ENCODE data around the gene IL1B. TPM values are rescaled to one million over a fixed set of nuclear protein-coding genes. Genes with fewer than 3 reads are reported as not detected.

Gene IL1B
- polyA plus RNA-seq, 1 donor from 2014 or later, result not detected

GRCh38 chr2:112828251-112828691, 8.3 kb downstream of the IL1B start:
- no peaks in the 10 kb centered on the region for H3F3A ChIP-seq (ENCODE audit: insufficient read depth, low read length, poor library complexity, severe bottlenecking)
- no peak overlapping the region for H2AFZ ChIP-seq (ENCODE audit: low read depth, low read length)
- H3K9me3 ChIP-seq (ENCODE audit: low read length), result no peaks in the 10 kb centered on the region
- no peaks in the 10 kb centered on the region for H3K9me2 ChIP-seq (ENCODE audit: insufficient read depth, low read length)
- no peak overlapping the region for H3K4me2 ChIP-seq (ENCODE audit: low read length)
- no peak overlapping the region for H3K27ac ChIP-seq (ENCODE audit: low read length)
- no peaks in the 10 kb centered on the region for H3K36me3 ChIP-seq (ENCODE audit: insufficient read depth, low read length)
- no peaks in the 10 kb centered on the region for H3K79me2 ChIP-seq (replicated peaks; ENCODE audit: insufficient read depth, low read length)
- TF ChIP-seq EP300 (conservative IDR thresholded peaks at IDR 0.05; ENCODE audit: poor library complexity, severe bottlenecking), result no peak
- no peak for TF ChIP-seq RAD21 (conservative IDR thresholded peaks at IDR 0.05)
- no peak for TF ChIP-seq TAF1 (IDR thresholded peaks at IDR 0.05; ENCODE audit: low read depth)
- no peak for TF ChIP-seq POLR2AphosphoS5 (IDR thresholded peaks at IDR 0.05)
- H3K27me3 ChIP-seq (ENCODE audit: insufficient read depth, low read depth, low read length), result no peaks in the 10 kb centered on the region
- no peaks in the 10 kb centered on the region for H4K20me1 ChIP-seq (ENCODE audit: insufficient read depth)
- H3K4me3 ChIP-seq (ENCODE audit: low read length), result no peak overlapping the region
- H3K9ac ChIP-seq (ENCODE audit: low read length), result no peak overlapping the region

DNA sequence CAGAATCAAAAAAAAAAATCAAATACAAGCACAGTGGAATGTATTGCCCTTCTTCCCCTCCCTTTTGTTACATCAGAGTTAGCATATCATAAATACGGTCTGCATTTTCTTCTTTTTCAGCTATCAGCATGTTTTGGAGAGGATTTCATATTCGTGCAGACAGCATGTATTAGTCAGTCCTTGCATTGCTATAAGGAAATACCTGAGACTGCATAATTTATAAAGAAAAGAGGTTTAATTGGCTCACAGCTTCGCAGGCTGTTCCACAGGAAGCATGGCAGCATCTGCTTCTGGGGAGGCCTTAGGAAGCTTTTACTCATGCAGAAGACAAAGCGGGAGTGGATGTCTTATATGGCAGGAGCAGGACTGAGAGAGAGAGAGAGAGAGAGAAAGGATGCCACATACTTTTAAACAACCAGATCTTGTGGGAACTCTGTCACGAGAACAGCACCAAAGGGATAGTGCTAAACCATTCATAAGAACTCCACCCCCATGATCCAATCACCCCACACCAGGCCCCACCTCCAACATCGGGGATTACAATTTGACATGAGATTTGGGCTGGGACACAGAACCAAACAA, 8.9 kb downstream of the IL1B start:
- H3K27me3 ChIP-seq (ENCODE audit: insufficient read depth, low read depth, low read length), result no peaks in the 10 kb centered on the region
- no peaks in the 10 kb centered on the region for H3K79me2 ChIP-seq (replicated peaks; ENCODE audit: insufficient read depth, low read length)
- no peak overlapping the region for H3K4me2 ChIP-seq (ENCODE audit: low read length)
- no peaks in the 10 kb centered on the region for H3K36me3 ChIP-seq (ENCODE audit: insufficient read depth, low read length)
- no peaks in the 10 kb centered on the region for H4K20me1 ChIP-seq (ENCODE audit: insufficient read depth)
- H3F3A ChIP-seq (ENCODE audit: insufficient read depth, low read length, poor library complexity, severe bottlenecking), result no peaks in the 10 kb centered on the region
- TF ChIP-seq EP300 (conservative IDR thresholded peaks at IDR 0.05; ENCODE audit: poor library complexity, severe bottlenecking) (no peak), SMC3 (conservative IDR thresholded peaks at IDR 0.05; ENCODE audit: poor library complexity) (no peak), POLR2AphosphoS5 (IDR thresholded peaks at IDR 0.05) (no peak)
- TF ChIP-seq, protein P1, sequence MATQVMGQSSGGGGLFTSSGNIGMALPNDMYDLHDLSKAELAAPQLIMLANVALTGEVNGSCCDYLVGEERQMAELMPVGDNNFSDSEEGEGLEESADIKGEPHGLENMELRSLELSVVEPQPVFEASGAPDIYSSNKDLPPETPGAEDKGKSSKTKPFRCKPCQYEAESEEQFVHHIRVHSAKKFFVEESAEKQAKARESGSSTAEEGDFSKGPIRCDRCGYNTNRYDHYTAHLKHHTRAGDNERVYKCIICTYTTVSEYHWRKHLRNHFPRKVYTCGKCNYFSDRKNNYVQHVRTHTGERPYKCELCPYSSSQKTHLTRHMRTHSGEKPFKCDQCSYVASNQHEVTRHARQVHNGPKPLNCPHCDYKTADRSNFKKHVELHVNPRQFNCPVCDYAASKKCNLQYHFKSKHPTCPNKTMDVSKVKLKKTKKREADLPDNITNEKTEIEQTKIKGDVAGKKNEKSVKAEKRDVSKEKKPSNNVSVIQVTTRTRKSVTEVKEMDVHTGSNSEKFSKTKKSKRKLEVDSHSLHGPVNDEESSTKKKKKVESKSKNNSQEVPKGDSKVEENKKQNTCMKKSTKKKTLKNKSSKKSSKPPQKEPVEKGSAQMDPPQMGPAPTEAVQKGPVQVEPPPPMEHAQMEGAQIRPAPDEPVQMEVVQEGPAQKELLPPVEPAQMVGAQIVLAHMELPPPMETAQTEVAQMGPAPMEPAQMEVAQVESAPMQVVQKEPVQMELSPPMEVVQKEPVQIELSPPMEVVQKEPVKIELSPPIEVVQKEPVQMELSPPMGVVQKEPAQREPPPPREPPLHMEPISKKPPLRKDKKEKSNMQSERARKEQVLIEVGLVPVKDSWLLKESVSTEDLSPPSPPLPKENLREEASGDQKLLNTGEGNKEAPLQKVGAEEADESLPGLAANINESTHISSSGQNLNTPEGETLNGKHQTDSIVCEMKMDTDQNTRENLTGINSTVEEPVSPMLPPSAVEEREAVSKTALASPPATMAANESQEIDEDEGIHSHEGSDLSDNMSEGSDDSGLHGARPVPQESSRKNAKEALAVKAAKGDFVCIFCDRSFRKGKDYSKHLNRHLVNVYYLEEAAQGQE (IDR thresholded peaks at IDR 0.05; ENCODE audit: borderline replicate concordance), result no peak
- no peak overlapping the region for H3K4me3 ChIP-seq (ENCODE audit: low read length)
- H3K9ac ChIP-seq (ENCODE audit: low read length), result no peak overlapping the region
- no peak overlapping the region for H2AFZ ChIP-seq (ENCODE audit: low read depth, low read length)
- H3K27ac ChIP-seq (ENCODE audit: low read length), result no peak overlapping the region
- H3K9me3 ChIP-seq (ENCODE audit: low read length), result no peaks in the 10 kb centered on the region
- H3K9me2 ChIP-seq (ENCODE audit: insufficient read depth, low read length), result no peaks in the 10 kb centered on the region

DNA sequence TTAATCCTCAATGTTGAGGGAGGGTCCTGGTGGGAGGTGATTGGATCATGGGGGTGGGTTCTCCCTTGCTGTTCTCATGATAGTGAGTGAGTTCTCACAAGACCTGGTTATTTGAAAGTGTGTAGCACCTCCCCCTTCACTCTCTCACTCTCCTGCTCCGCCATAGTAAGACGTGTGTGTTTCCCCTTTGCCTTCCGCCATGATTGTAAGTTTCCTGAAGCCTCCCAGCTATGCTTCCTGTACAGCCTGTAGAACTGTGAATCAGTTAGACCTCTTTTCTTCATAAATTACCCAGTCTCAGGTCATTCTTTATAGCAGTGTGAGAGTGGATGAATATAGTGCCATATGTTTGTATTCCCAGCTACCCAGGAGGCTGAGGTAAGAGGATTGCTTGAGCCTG, 9.6 kb downstream of the IL1B start:
- no peaks in the 10 kb centered on the region for H3K9me3 ChIP-seq (ENCODE audit: low read length)
- H4K20me1 ChIP-seq (ENCODE audit: insufficient read depth), result no peaks in the 10 kb centered on the region
- TF ChIP-seq POLR2AphosphoS5 (IDR thresholded peaks at IDR 0.05) (no peak), TAF1 (IDR thresholded peaks at IDR 0.05; ENCODE audit: low read depth) (no peak), EP300 (conservative IDR thresholded peaks at IDR 0.05; ENCODE audit: poor library complexity, severe bottlenecking) (no peak), SMC3 (conservative IDR thresholded peaks at IDR 0.05; ENCODE audit: poor library complexity) (no peak), MXI1 (conservative IDR thresholded peaks at IDR 0.05; ENCODE audit: poor library complexity, severe bottlenecking) (no peak), RAD21 (conservative IDR thresholded peaks at IDR 0.05) (no peak), EZH2 (IDR thresholded peaks at IDR 0.05; ENCODE audit: borderline replicate concordance, insufficient read depth, low read length, poor library complexity, severe bottlenecking) (no peak)
- TF ChIP-seq, protein P2, sequence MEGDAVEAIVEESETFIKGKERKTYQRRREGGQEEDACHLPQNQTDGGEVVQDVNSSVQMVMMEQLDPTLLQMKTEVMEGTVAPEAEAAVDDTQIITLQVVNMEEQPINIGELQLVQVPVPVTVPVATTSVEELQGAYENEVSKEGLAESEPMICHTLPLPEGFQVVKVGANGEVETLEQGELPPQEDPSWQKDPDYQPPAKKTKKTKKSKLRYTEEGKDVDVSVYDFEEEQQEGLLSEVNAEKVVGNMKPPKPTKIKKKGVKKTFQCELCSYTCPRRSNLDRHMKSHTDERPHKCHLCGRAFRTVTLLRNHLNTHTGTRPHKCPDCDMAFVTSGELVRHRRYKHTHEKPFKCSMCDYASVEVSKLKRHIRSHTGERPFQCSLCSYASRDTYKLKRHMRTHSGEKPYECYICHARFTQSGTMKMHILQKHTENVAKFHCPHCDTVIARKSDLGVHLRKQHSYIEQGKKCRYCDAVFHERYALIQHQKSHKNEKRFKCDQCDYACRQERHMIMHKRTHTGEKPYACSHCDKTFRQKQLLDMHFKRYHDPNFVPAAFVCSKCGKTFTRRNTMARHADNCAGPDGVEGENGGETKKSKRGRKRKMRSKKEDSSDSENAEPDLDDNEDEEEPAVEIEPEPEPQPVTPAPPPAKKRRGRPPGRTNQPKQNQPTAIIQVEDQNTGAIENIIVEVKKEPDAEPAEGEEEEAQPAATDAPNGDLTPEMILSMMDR (IDR thresholded peaks at IDR 0.05; ENCODE audit: poor library complexity, severe bottlenecking), result no peak
- TF ChIP-seq, protein P1 (IDR thresholded peaks at IDR 0.05; ENCODE audit: borderline replicate concordance), result no peak
- no peak overlapping the region for H3K27ac ChIP-seq (ENCODE audit: low read length)
- H3K79me2 ChIP-seq (replicated peaks; ENCODE audit: insufficient read depth, low read length), result no peaks in the 10 kb centered on the region
- H3K27me3 ChIP-seq (ENCODE audit: insufficient read depth, low read depth, low read length), result no peaks in the 10 kb centered on the region
- no peak overlapping the region for H3K4me2 ChIP-seq (ENCODE audit: low read length)
- H3K9me2 ChIP-seq (ENCODE audit: insufficient read depth, low read length), result no peaks in the 10 kb centered on the region
- H3K36me3 ChIP-seq (ENCODE audit: insufficient read depth, low read length), result no peaks in the 10 kb centered on the region
- H3K9ac ChIP-seq (ENCODE audit: low read length), result no peak overlapping the region
- H2AFZ ChIP-seq (ENCODE audit: low read depth, low read length), result no peak overlapping the region
- no peaks in the 10 kb centered on the region for H3F3A ChIP-seq (ENCODE audit: insufficient read depth, low read length, poor library complexity, severe bottlenecking)
- no peak overlapping the region for H3K4me3 ChIP-seq (ENCODE audit: low read length)
